K562 (cell line): ENCODE data around the gene DIPK1B. TPM values are rescaled to one million over a fixed set of nuclear protein-coding genes. Genes with fewer than 3 reads are reported as not detected.
A peak's percentile ranks its signal among the peaks of the same experiment; 100 is the strongest.

Experiments
- BCL6 ChIP-seq: fragments of 250-450 bp; sonication (Bioruptor Pico); IDR thresholded peaks from 2 replicates; pipeline ENCODE4 v1.4.0; 2020
- BCOR ChIP-seq: fragments of 450-650 bp; IDR thresholded peaks from 2 replicates; pipeline ENCODE4 v1.6.1; 2016
- KDM5B ChIP-seq: fragments of 200-600 bp; sonication (generic); IDR thresholded peaks from 2 replicates; pipeline ENCODE4 v1.6.1; 2012; ENCODE audit warnings: low read depth, mild to moderate bottlenecking, moderate library complexity, low read length, control low read depth, inconsistent platforms; ENCODE audit not compliant: insufficient replicate concordance
- MEF2A ChIP-seq: IDR thresholded peaks from 2 replicates; pipeline ENCODE4 v1.6.1; 2011; ENCODE audit warnings: low read depth, mild to moderate bottlenecking, low read length, moderate library complexity; ENCODE audit not compliant: control insufficient read depth
- MTF1 ChIP-seq: fragments of 250-450 bp; sonication (Bioruptor Pico); IDR thresholded peaks from 2 replicates; pipeline ENCODE4 v1.9.0; 2021; ENCODE audit warnings: moderate library complexity, mild to moderate bottlenecking, inconsistent platforms, borderline replicate concordance
- NFIC ChIP-seq: fragments of 450-650 bp; IDR thresholded peaks from 2 replicates; pipeline ENCODE4 v1.6.1; 2017; ENCODE audit warnings: mild to moderate bottlenecking, inconsistent platforms
- PCBP2 ChIP-seq: fragments of 200-400 bp; formaldehyde crosslinking; IDR thresholded peaks from 2 replicates; pipeline ENCODE4 v1.6.1; 2018; ENCODE audit warnings: low read length, low read depth, mild to moderate bottlenecking, moderate library complexity; ENCODE audit not compliant: poor library complexity, severe bottlenecking
- PHF20 ChIP-seq: fragments of 450-650 bp; IDR thresholded peaks from 2 replicates; pipeline ENCODE4 v1.6.1; 2018; ENCODE audit not compliant: partially characterized antibody
- POLR2G ChIP-seq: fragments of 200-400 bp; formaldehyde crosslinking; IDR thresholded peaks from 2 replicates; pipeline ENCODE4 v1.6.1; 2017; ENCODE audit warnings: low read depth, mild to moderate bottlenecking, antibody characterized with exemption, low read length, moderate library complexity
- RFX1 ChIP-seq: fragments of 450-650 bp; IDR thresholded peaks from 2 replicates; pipeline ENCODE4 v1.6.1; 2016; ENCODE audit warnings: mild to moderate bottlenecking, moderate library complexity
- TRIM24 ChIP-seq, 2 experiments: fragments of 450-650 bp; IDR thresholded peaks; 2 replicates each; pipeline ENCODE4 v1.6.1; 2016
- ZNF140 ChIP-seq: fragments of 250-450 bp; sonication (Bioruptor Pico); IDR thresholded peaks from 2 replicates; pipeline ENCODE4 v1.8.0; 2021; ENCODE audit warnings: moderate library complexity, mild to moderate bottlenecking, inconsistent platforms
- ZNF3 ChIP-seq: fragments of 250-450 bp; sonication (Bioruptor Pico); IDR thresholded peaks from 2 replicates; pipeline ENCODE4 v1.5.0; 2021; ENCODE audit warnings: mild to moderate bottlenecking, moderate library complexity
- polyA plus RNA-seq, 8 experiments: library from polyadenylated mRNA; depleted of rRNA in 4 of 8; stranded (reverse) in 5 of 8; unstranded in 3 of 8; fragments of >200 nt; fragmentation: Nextera tagmentation in 2 of 8; fragmentation: Illumina TruSeq in 1 of 8; extraction: Ambion mirVana in 2 of 8; extraction: Trizol in 1 of 8; gene quantifications; 2 replicates each; pipeline versions ENCODE4 v1.2.1 to v1.2.3, GENCODE V29; 2011 to 2014; ENCODE audit warnings: inconsistent platforms in 1 of 8, missing spikeins in 1 of 8
- total RNA-seq, 7 experiments: library from RNA; depleted of rRNA in 6 of 7; stranded (reverse); fragments of >200 nt in 6 of 7; fragmentation: Illumina TruSeq in 2 of 7; extraction: Trizol in 2 of 7; gene quantifications; 2 replicates each; pipeline versions ENCODE4 v1.2.1 to v1.2.3, GENCODE V29; 2011 to 2021; ENCODE audit warnings: low replicate concordance in 1 of 7
- TF ChIP-seq, protein P1 (sequence below), 2 experiments: fragments of 450-650 bp; IDR thresholded peaks; 2 replicates each; pipeline ENCODE4 v1.6.1; 2016
- TF ChIP-seq, protein P2 (sequence below): fragments of 450-650 bp; IDR thresholded peaks from 2 replicates; pipeline ENCODE4 v1.6.1; 2014; ENCODE audit warnings: low read depth, mild to moderate bottlenecking, moderate library complexity, borderline replicate concordance
- TF ChIP-seq, protein P3 (sequence below), 2 experiments: IDR thresholded peaks; 2 replicates each; pipeline ENCODE4 v1.6.1; 2012; ENCODE audit warnings: improper control_type of control experiment in 2 of 2, low read depth in 2 of 2, low read length in 2 of 2, borderline replicate concordance in 1 of 2
- TF ChIP-seq, protein P4 (sequence below): fragments of 250-450 bp; sonication (Bioruptor Pico); IDR thresholded peaks from 2 replicates; pipeline ENCODE4 v1.8.0; 2022; ENCODE audit warnings: inconsistent platforms, mild to moderate bottlenecking, moderate library complexity, borderline replicate concordance
- TF ChIP-seq, protein P5 (sequence below): fragments of 250-450 bp; sonication (Bioruptor Pico); IDR thresholded peaks from 2 replicates; pipeline ENCODE4 v1.5.0; 2021
- TF ChIP-seq, protein P6 (sequence below): fragments of 250-450 bp; sonication (Bioruptor Pico); IDR thresholded peaks from 2 replicates; pipeline ENCODE4 v1.4.0; 2020; ENCODE audit warnings: mild to moderate bottlenecking

The DIPK1B gene
- total and polyA plus RNA-seq, 9 of the 15 experiments (the other 6 are each of a cell fraction or from before 2014, with no cell fraction given): 0.08 to 22.3 (median 5.9) TPM

DNA sequence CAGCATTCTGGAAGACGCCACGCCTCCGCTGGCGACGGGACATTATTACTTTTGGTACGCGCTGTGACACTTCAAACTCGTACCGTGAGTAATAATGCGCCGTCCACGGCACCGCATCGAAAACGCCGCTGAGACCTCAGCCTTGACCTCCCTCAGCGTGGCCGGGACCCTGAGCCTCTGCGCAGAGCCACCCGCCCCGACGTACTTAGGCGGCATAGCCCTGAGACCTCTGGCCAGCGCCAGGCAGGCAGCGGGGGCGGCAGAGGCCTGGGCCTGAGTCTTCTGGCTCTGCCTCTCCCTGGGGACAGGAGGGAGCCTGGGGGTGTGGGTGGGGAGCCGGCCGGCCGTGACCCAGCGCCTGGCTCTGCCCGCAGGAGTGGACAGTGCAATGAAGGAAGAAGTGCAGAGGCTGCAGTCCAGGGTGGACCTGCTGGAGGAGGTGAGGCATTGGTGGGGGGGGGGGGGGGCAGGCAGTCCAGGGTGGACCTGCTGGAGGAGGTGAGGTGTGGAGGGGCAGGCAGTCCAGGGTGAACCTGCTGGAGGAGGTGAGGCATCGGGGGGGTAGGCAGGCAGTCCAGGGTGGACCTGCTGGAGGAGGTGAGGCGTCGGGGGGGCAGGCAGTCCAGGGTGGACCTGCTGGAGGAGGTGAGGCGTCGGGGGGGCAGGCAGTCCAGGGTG lies 41.7 kb upstream of the DIPK1B start (continued):
- TF ChIP-seq POLR2G: peak; percentile 11; the same call in 1 of the 2 replicates
- TF ChIP-seq BCL6: no peak
- TF ChIP-seq PHF20: no peak
- TF ChIP-seq ZNF3: no peak
- no peak for TF ChIP-seq MTF1 (CRISPR knock-in tag)
- TF ChIP-seq KDM5B: peak; percentile 17
- TF ChIP-seq BCOR: no peak
- TF ChIP-seq, protein P1, sequence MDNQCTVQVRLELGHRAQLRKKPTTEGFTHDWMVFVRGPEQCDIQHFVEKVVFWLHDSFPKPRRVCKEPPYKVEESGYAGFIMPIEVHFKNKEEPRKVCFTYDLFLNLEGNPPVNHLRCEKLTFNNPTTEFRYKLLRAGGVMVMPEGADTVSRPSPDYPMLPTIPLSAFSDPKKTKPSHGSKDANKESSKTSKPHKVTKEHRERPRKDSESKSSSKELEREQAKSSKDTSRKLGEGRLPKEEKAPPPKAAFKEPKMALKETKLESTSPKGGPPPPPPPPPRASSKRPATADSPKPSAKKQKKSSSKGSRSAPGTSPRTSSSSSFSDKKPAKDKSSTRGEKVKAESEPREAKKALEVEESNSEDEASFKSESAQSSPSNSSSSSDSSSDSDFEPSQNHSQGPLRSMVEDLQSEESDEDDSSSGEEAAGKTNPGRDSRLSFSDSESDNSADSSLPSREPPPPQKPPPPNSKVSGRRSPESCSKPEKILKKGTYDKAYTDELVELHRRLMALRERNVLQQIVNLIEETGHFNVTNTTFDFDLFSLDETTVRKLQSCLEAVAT (IDR thresholded peaks at IDR 0.05): 0 out of 4 replicates have a peak, but pooled peaks of 1 of the 2 experiments have one; percentile 47
- TF ChIP-seq, protein P2, sequence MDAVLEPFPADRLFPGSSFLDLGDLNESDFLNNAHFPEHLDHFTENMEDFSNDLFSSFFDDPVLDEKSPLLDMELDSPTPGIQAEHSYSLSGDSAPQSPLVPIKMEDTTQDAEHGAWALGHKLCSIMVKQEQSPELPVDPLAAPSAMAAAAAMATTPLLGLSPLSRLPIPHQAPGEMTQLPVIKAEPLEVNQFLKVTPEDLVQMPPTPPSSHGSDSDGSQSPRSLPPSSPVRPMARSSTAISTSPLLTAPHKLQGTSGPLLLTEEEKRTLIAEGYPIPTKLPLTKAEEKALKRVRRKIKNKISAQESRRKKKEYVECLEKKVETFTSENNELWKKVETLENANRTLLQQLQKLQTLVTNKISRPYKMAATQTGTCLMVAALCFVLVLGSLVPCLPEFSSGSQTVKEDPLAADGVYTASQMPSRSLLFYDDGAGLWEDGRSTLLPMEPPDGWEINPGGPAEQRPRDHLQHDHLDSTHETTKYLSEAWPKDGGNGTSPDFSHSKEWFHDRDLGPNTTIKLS: no peak
- no peak for TF ChIP-seq MEF2A
- TF ChIP-seq TRIM24 (IDR thresholded peaks at IDR 0.05): no peak
- TF ChIP-seq, protein P3, sequence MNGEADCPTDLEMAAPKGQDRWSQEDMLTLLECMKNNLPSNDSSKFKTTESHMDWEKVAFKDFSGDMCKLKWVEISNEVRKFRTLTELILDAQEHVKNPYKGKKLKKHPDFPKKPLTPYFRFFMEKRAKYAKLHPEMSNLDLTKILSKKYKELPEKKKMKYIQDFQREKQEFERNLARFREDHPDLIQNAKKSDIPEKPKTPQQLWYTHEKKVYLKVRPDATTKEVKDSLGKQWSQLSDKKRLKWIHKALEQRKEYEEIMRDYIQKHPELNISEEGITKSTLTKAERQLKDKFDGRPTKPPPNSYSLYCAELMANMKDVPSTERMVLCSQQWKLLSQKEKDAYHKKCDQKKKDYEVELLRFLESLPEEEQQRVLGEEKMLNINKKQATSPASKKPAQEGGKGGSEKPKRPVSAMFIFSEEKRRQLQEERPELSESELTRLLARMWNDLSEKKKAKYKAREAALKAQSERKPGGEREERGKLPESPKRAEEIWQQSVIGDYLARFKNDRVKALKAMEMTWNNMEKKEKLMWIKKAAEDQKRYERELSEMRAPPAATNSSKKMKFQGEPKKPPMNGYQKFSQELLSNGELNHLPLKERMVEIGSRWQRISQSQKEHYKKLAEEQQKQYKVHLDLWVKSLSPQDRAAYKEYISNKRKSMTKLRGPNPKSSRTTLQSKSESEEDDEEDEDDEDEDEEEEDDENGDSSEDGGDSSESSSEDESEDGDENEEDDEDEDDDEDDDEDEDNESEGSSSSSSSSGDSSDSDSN (IDR thresholded peaks at IDR 0.05; ENCODE audit: borderline replicate concordance in 1 of 2, low read depth in 2 of 2, low read length in 2 of 2): no peak
- TF ChIP-seq ZNF140 (CRISPR knock-in tag): no peak
- TF ChIP-seq, protein P4, sequence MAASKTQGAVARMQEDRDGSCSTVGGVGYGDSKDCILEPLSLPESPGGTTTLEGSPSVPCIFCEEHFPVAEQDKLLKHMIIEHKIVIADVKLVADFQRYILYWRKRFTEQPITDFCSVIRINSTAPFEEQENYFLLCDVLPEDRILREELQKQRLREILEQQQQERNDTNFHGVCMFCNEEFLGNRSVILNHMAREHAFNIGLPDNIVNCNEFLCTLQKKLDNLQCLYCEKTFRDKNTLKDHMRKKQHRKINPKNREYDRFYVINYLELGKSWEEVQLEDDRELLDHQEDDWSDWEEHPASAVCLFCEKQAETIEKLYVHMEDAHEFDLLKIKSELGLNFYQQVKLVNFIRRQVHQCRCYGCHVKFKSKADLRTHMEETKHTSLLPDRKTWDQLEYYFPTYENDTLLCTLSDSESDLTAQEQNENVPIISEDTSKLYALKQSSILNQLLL (CRISPR knock-in tag): no peak
- TF ChIP-seq, protein P5, sequence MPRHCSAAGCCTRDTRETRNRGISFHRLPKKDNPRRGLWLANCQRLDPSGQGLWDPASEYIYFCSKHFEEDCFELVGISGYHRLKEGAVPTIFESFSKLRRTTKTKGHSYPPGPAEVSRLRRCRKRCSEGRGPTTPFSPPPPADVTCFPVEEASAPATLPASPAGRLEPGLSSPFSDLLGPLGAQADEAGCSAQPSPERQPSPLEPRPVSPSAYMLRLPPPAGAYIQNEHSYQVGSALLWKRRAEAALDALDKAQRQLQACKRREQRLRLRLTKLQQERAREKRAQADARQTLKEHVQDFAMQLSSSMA (CRISPR knock-in tag): no peak
- TF ChIP-seq RFX1: no peak
- TF ChIP-seq, protein P6, sequence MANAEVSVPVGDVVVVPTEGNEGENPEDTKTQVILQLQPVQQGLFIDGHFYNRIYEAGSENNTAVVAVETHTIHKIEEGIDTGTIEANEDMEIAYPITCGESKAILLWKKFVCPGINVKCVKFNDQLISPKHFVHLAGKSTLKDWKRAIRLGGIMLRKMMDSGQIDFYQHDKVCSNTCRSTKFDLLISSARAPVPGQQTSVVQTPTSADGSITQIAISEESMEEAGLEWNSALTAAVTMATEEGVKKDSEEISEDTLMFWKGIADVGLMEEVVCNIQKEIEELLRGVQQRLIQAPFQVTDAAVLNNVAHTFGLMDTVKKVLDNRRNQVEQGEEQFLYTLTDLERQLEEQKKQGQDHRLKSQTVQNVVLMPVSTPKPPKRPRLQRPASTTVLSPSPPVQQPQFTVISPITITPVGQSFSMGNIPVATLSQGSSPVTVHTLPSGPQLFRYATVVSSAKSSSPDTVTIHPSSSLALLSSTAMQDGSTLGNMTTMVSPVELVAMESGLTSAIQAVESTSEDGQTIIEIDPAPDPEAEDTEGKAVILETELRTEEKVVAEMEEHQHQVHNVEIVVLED: no peak
- 0 out of 2 replicates have a peak, but pooled peaks have one; percentile 20 for TF ChIP-seq NFIC
- no peak for TF ChIP-seq PCBP2
